ENCODE measurements around the gene SMARCAL1. TPM values are rescaled to one million over a fixed set of nuclear protein-coding genes. Genes with fewer than 3 reads are reported as not detected.

Gene SMARCAL1
- total and polyA plus RNA-seq, 2 of the 13 experiments (the other 11 are each of a cell fraction or from before 2014, with no cell fraction given) = 12.7 to 21.3 TPM

DNA sequence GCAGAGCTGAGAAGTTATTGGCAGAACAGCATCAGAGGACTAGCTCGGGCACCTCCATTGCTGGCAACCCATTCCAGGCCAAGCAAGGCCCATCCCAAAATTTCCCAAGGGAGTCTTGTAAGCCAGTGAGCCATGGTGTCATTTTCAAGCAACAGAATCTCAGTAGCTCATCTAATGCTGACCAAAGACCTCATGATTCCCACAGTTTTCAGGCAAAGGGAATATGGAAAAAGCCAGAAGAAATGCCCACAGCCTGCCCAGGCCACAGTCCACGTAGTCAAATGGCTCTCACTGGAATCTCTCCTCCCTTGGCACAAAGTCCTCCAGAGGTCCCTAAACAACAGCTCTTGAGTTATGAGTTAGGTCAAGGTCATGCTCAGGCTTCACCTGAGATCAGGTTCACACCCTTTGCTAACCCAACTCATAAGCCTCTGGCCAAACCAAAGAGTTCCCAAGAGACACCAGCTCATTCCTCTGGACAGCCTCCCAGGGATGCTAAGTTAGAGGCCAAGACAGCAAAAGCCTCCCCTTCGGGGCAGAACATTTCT lies 2.6 kb downstream of the SMARCAL1 start (continued):
- TF ChIP-seq, protein P1, sequence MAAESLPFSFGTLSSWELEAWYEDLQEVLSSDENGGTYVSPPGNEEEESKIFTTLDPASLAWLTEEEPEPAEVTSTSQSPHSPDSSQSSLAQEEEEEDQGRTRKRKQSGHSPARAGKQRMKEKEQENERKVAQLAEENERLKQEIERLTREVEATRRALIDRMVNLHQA (CRISPR knock-in tag; IDR thresholded peaks at IDR 0.05) = no peak
- TF ChIP-seq GATAD2A (CRISPR knock-in tag; IDR thresholded peaks at IDR 0.05) = peak; percentile 18; the same call in 1 of the 2 replicates
- TF ChIP-seq, protein P2, sequence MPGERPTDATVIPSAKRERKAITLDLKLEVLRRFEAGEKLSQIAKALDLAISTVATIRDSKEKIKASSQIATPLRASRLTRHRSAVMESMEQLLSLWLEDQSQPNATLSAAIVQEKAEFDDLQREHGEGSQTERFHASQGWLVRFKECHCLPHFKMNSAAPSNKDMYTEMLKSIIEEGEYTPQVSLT (CRISPR knock-in tag; IDR thresholded peaks at IDR 0.05; ENCODE audit: borderline replicate concordance, low read depth) = no peak
- TF ChIP-seq ZNF354B (CRISPR knock-in tag; IDR thresholded peaks at IDR 0.05) = no peak
- no peak for TF ChIP-seq BHLHE40 (IDR thresholded peaks at IDR 0.05; ENCODE audit: low read length)
- no peak for TF ChIP-seq ZNF253 (CRISPR knock-in tag; IDR thresholded peaks at IDR 0.05; ENCODE audit: borderline replicate concordance)
- TF ChIP-seq POLR2AphosphoS5 (IDR thresholded peaks at IDR 0.05; ENCODE audit: low read depth, low read length) = no peak
- 0 out of 2 replicates have a peak, but pooled peaks have one; percentile 60 for TF ChIP-seq NR2F2 (IDR thresholded peaks at IDR 0.05; ENCODE audit: borderline replicate concordance, low read depth)
- TF ChIP-seq, protein P3, sequence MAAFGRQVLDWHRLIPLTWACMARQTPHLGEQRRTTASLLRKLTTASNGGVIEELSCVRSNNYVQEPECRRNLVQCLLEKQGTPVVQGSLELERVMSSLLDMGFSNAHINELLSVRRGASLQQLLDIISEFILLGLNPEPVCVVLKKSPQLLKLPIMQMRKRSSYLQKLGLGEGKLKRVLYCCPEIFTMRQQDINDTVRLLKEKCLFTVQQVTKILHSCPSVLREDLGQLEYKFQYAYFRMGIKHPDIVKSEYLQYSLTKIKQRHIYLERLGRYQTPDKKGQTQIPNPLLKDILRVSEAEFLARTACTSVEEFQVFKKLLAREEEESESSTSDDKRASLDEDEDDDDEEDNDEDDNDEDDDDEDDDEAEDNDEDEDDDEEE (CRISPR knock-in tag; IDR thresholded peaks at IDR 0.05) = no peak
- no peak for TF ChIP-seq KDM1A (CRISPR knock-in tag; IDR thresholded peaks at IDR 0.05)
- no peak for TF ChIP-seq ZNF124 (CRISPR knock-in tag; IDR thresholded peaks at IDR 0.05)
- no peak for TF ChIP-seq POLR2G (IDR thresholded peaks at IDR 0.05; ENCODE audit: low read depth, low read length)
- TF ChIP-seq THYN1 (CRISPR knock-in tag; IDR thresholded peaks at IDR 0.05; ENCODE audit: borderline replicate concordance, low read depth) = no peak
- TF ChIP-seq SIN3B (IDR thresholded peaks at IDR 0.05; ENCODE audit: low read length) = no peak
- no peak for TF ChIP-seq AKAP8 (CRISPR knock-in tag; IDR thresholded peaks at IDR 0.05)
- TF ChIP-seq, protein P4, sequence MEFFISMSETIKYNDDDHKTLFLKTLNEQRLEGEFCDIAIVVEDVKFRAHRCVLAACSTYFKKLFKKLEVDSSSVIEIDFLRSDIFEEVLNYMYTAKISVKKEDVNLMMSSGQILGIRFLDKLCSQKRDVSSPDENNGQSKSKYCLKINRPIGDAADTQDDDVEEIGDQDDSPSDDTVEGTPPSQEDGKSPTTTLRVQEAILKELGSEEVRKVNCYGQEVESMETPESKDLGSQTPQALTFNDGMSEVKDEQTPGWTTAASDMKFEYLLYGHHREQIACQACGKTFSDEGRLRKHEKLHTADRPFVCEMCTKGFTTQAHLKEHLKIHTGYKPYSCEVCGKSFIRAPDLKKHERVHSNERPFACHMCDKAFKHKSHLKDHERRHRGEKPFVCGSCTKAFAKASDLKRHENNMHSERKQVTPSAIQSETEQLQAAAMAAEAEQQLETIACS (CRISPR knock-in tag; IDR thresholded peaks at IDR 0.05) = no peak
- TF ChIP-seq, protein P5, sequence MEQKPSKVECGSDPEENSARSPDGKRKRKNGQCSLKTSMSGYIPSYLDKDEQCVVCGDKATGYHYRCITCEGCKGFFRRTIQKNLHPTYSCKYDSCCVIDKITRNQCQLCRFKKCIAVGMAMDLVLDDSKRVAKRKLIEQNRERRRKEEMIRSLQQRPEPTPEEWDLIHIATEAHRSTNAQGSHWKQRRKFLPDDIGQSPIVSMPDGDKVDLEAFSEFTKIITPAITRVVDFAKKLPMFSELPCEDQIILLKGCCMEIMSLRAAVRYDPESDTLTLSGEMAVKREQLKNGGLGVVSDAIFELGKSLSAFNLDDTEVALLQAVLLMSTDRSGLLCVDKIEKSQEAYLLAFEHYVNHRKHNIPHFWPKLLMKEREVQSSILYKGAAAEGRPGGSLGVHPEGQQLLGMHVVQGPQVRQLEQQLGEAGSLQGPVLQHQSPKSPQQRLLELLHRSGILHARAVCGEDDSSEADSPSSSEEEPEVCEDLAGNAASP (CRISPR knock-in tag; IDR thresholded peaks at IDR 0.05; ENCODE audit: borderline replicate concordance) = peak; percentile 85; the same call in 1 of the 2 replicates
- TF ChIP-seq EP300 (IDR thresholded peaks at IDR 0.05; ENCODE audit: low read depth in 2 of 2, low read length in 2 of 2) = peak in 1 of 2 experiments; percentile 33; a peak in 2 of 4 replicates
- TF ChIP-seq EP300 (CRISPR knock-in tag; IDR thresholded peaks at IDR 0.05; ENCODE audit: borderline replicate concordance) = no peak
- peak; percentile 31; the same call in 1 of the 2 replicates for TF ChIP-seq ZNF143 (CRISPR knock-in tag; IDR thresholded peaks at IDR 0.05)
- TF ChIP-seq ERF (CRISPR knock-in tag; IDR thresholded peaks at IDR 0.05) = no peak
- no peak for TF ChIP-seq ZNF432 (CRISPR knock-in tag; IDR thresholded peaks at IDR 0.05; ENCODE audit: borderline replicate concordance)
- no peak for TF ChIP-seq SNAPC2 (CRISPR knock-in tag; IDR thresholded peaks at IDR 0.05)
- TF ChIP-seq SP140L (CRISPR knock-in tag; IDR thresholded peaks at IDR 0.05; ENCODE audit: borderline replicate concordance) = no peak
- no peak for TF ChIP-seq ZNF441 (CRISPR knock-in tag; IDR thresholded peaks at IDR 0.05; ENCODE audit: borderline replicate concordance)
- TF ChIP-seq, protein P6, sequence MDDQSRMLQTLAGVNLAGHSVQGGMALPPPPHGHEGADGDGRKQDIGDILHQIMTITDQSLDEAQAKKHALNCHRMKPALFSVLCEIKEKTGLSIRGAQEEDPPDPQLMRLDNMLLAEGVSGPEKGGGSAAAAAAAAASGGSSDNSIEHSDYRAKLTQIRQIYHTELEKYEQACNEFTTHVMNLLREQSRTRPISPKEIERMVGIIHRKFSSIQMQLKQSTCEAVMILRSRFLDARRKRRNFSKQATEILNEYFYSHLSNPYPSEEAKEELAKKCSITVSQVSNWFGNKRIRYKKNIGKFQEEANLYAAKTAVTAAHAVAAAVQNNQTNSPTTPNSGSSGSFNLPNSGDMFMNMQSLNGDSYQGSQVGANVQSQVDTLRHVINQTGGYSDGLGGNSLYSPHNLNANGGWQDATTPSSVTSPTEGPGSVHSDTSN (CRISPR knock-in tag; IDR thresholded peaks at IDR 0.05; ENCODE audit: borderline replicate concordance) = no peak
- no peak for TF ChIP-seq MAFK (conservative IDR thresholded peaks at IDR 0.05 in 1 of 2, IDR thresholded peaks at IDR 0.05 in 1 of 2; ENCODE audit: low read length in 2 of 2)
